ENCODE data around the gene C18orf63.
"Not testable (repeated sequence)": the region's sequence is repeated elsewhere in the genome, so short reads cannot be mapped to it uniquely, and the experiment has no call there.

C18orf63 gene

DNA sequence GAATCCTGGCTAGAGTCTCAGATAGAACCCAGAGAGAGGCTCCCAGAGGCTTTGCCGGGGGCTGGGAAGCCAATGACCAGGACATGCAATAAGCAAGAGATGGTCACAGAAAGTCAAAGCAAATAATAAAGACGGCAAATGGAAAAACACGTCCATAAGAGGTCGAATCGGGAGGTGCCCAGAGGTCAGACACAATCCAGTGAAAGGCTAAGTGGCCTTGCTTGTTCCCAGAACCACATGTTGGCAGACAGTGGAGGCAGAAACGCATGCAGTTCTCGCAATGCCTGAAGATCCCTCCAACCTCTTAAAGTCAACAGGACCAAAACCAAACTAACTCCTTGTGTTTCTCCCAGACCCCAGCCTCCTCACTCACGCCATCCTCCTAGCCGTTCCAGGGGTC lies 26.9 kb upstream of the C18orf63 start:
- H3K27me3 ChIP-seq (ENCODE audit: insufficient read depth, low read length): no peaks in the 10 kb centered on the region; the same call in 1 of the 2 replicates
- no peak overlapping the region for H3K27ac ChIP-seq (ENCODE audit: low read length)
- no peaks in the 10 kb centered on the region for H3K36me3 ChIP-seq (ENCODE audit: insufficient read depth, low read depth, low read length)
- no peak overlapping the region for H3K4me3 ChIP-seq (ENCODE audit: low read length)
- no peak overlapping the region; the same call in 1 of the 2 replicates for H3K9ac ChIP-seq (ENCODE audit: low read depth, low read length)
- H3K4me1 ChIP-seq (ENCODE audit: insufficient read depth, low read length): peaks cover 23% of the 10 kb centered on the region; the same call in 1 of the 2 replicates
- H3K9me3 ChIP-seq (ENCODE audit: insufficient read depth, low read depth, low read length): no peaks in the 10 kb centered on the region; the same call in 1 of the 2 replicates

DNA sequence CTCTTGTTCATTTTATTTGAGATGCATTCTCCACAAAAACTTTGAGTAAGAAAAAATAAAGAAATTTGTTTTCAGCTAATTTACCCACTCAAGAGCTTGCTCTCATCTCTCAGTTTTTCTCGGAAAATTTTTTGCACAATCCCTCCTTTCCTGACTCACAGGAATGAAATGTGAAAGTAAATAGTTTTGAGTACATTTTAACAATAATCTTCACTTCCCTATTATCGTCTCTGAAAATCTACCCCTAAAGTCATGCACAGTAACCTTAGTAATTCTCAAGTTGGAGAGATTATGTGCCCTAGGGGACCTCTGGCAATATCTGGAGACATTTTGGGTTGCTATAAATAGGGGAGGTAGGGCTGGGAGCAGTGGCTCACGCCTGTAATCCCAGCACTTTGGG lies 26.5 kb upstream of the C18orf63 start:
- Histone ChIP-seq H3K27me3 (ENCODE audit: insufficient read depth, low read length) (no peaks in the 10 kb centered on the region; the same call in 1 of the 2 replicates), H3K36me3 (ENCODE audit: insufficient read depth, low read depth, low read length) (no peaks in the 10 kb centered on the region), H3K9me3 (ENCODE audit: insufficient read depth, low read depth, low read length) (no peaks in the 10 kb centered on the region; the same call in 1 of the 2 replicates), H3K9ac (ENCODE audit: low read depth, low read length) (no peak overlapping the region; the same call in 1 of the 2 replicates), H3K4me1 (ENCODE audit: insufficient read depth, low read length) (peaks cover 20% of the 10 kb centered on the region; the same call in 1 of the 2 replicates), H3K4me3 (ENCODE audit: low read length) (no peak overlapping the region), H3K27ac (ENCODE audit: low read length) (no peak overlapping the region)

DNA sequence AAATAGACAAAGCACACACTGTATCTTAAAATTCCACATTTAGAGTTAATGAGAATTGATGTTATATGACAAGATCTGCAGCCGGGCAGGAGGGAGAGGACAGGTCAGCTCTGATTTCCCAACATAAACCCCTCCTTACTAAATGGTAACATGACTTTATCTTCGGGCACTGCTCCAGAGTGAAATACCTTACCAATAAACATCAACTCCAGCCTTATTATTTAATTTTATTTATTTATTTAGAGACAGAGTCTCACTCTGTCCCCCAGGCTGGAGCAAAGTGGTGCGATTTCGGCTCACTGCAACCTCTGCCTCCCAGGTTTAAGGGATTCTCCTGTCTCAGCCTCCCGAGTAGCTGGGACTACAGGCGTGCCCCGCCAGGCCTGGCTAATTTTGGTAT lies 25.6 kb upstream of the C18orf63 start:
- Histone ChIP-seq H3K4me3 (ENCODE audit: low read length) (no peak overlapping the region), H3K9me3 (ENCODE audit: insufficient read depth, low read depth, low read length) (no peaks in the 10 kb centered on the region; the same call in 1 of the 2 replicates), H3K27me3 (ENCODE audit: insufficient read depth, low read length) (no peaks in the 10 kb centered on the region; the same call in 1 of the 2 replicates), H3K36me3 (ENCODE audit: insufficient read depth, low read depth, low read length) (no peaks in the 10 kb centered on the region), H3K4me1 (ENCODE audit: insufficient read depth, low read length) (peaks cover 16% of the 10 kb centered on the region; the same call in 1 of the 2 replicates), H3K9ac (ENCODE audit: low read depth, low read length) (no peak overlapping the region; the same call in 1 of the 2 replicates), H3K27ac (ENCODE audit: low read length) (no peak overlapping the region)

DNA sequence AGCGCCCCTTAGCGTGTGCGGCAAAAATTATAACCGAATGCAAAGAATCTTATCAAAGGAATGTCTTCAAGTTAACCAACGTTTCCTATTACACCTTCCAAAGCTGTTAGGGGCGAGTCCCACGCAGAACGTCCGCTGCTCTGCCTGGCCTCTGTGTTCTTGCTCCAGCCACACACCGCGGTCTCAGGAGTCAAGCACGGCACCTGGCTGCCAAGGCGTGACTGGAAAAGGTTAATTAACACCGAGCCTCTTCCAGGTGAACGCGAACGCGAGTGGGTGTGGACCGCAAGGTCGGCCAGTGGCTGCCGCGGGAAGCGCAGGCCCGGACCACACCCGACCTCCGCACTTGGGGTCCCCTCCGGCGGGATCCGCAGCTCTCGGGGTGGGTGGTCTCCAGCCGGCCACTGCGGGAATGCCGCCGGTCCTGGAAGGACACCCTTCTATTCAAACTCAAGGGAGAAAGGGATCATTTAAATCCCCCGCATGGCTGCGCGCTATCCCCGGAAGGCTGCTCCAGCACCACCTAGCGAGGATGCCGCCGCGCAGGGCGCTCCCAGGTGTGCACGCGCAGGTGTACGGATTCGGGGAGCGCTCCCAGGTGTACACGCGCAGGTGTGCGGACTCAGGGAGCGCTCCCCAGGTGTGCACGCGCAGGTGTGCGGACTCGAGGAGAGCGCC lies 24.7 kb upstream of the C18orf63 start:
- Histone ChIP-seq H3K9me3 (ENCODE audit: insufficient read depth, low read depth, low read length) (no peaks in the 10 kb centered on the region; the same call in 1 of the 2 replicates), H3K36me3 (ENCODE audit: insufficient read depth, low read depth, low read length) (no peaks in the 10 kb centered on the region), H3K9ac (ENCODE audit: low read depth, low read length) (peak overlapping the region; percentile 67; the same call in 1 of the 2 replicates), H3K27me3 (ENCODE audit: insufficient read depth, low read length) (no peaks in the 10 kb centered on the region; the same call in 1 of the 2 replicates), H3K4me3 (ENCODE audit: low read length) (peak overlapping the region; percentile 88), H3K4me1 (ENCODE audit: insufficient read depth, low read length) (peaks cover 16% of the 10 kb centered on the region; the same call in 1 of the 2 replicates), H3K27ac (ENCODE audit: low read length) (no peak overlapping the region)

DNA sequence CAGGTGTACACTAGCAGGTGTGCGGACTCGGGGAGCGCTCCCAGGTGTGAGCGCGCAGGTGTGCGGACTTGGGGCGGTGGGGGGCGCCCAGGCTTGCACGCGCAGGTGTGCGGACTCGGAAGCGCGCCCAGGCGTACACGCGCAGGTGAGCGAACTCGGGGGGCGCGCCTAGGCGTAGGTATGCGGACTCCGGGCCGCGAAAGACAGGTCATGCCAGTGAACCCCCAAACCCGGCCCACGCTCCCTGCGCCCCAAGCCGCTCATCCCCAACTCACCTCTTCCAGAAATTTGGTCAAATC lies 24.2 kb upstream of the C18orf63 start:
- Histone ChIP-seq H3K27ac (ENCODE audit: low read length) (no peak overlapping the region), H3K9ac (ENCODE audit: low read depth, low read length) (peak overlapping the region; percentile 64; the same call in 1 of the 2 replicates), H3K27me3 (ENCODE audit: insufficient read depth, low read length) (no peaks in the 10 kb centered on the region; the same call in 1 of the 2 replicates), H3K4me3 (ENCODE audit: low read length) (peak overlapping the region; percentile 88), H3K36me3 (ENCODE audit: insufficient read depth, low read depth, low read length) (no peaks in the 10 kb centered on the region), H3K4me1 (ENCODE audit: insufficient read depth, low read length) (peaks cover 16% of the 10 kb centered on the region; the same call in 1 of the 2 replicates), H3K9me3 (ENCODE audit: insufficient read depth, low read depth, low read length) (no peaks in the 10 kb centered on the region; the same call in 1 of the 2 replicates)

DNA sequence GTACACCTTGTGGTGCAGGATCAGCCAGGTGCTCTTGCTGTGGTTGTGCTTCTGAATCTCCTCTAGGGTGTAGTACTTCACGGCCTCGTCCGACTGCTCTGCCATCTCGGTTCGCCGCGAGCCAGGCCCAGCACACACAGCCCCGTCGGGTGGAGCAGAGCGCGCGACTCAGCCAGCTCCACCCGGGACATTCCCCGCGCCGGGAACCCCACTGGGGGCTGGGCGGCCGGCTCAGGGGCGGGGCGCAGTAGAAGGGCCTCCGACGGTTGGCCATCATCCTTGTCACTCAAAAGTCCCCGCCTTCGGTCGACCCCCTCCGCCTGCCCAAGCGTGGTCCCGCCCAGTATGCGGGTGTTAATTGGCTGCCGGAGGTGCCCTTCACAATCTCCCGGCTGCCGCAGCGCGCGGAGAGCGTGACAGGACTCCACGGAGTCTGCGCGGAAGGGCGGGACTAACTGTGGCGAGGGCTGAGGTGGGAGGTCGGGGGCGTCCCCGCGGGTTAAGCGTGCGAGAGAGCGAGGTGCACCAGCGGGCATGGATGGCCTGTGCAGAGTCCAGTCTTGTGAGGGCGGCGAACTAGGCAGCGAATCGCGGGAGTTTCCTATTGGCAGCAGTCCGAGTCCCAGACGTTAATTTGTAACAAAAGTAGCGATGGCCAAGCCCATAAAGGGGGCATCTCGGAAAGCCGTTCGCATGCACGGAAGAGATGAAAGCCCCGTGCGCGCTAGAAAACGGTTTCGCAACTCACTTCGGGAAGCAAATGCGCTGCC lies 23.7 kb upstream of the C18orf63 start, which contains the start of gene CYB5A:
TSS of gene CYB5A (minus strand) at position 193 of the 770 bp plus-strand sequence. CDS start at position 105, 88 bp downstream.
- Histone ChIP-seq H3K9ac (ENCODE audit: low read depth, low read length) (peak within 1 kb of the TSS; percentile 72; the same call in 1 of the 2 replicates), H3K9me3 (ENCODE audit: insufficient read depth, low read depth, low read length) (no peaks in the 10 kb centered on the region; the same call in 1 of the 2 replicates), H3K36me3 (ENCODE audit: insufficient read depth, low read depth, low read length) (no peaks in the 10 kb centered on the region), H3K4me3 (ENCODE audit: low read length) (peak within 1 kb of the TSS; percentile 88), H3K27me3 (ENCODE audit: insufficient read depth, low read length) (no peaks in the 10 kb centered on the region; the same call in 1 of the 2 replicates), H3K4me1 (ENCODE audit: insufficient read depth, low read length) (peaks cover 16% of the 10 kb centered on the region; the same call in 1 of the 2 replicates), H3K27ac (ENCODE audit: low read length) (no peak within 1 kb of the TSS)

DNA sequence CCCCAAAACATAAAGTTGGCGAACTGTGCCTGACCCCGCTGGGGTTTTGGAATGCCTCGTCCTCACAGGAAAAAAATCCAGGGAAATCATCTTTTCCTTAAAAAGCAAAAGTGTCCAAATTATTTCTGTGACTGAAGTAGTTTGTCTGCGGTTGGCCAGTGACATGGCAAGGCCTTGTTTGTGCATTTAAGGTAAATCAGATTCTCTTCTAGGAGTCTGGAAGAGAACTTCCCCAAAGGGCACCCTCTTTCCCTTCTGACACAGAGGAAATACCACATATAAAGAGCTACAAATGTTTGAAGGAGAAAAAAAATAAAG lies 23.1 kb upstream of the C18orf63 start:
- H3K4me3 ChIP-seq (ENCODE audit: low read length): peak overlapping the region; percentile 88
- H3K36me3 ChIP-seq (ENCODE audit: insufficient read depth, low read depth, low read length): no peaks in the 10 kb centered on the region
- no peaks in the 10 kb centered on the region; the same call in 1 of the 2 replicates for H3K9me3 ChIP-seq (ENCODE audit: insufficient read depth, low read depth, low read length)
- H3K27ac ChIP-seq (ENCODE audit: low read length): no peak overlapping the region
- H3K4me1 ChIP-seq (ENCODE audit: insufficient read depth, low read length): peaks cover 14% of the 10 kb centered on the region; the same call in 1 of the 2 replicates
- no peaks in the 10 kb centered on the region; the same call in 1 of the 2 replicates for H3K27me3 ChIP-seq (ENCODE audit: insufficient read depth, low read length)
- peak overlapping the region; percentile 72; the same call in 1 of the 2 replicates for H3K9ac ChIP-seq (ENCODE audit: low read depth, low read length)

DNA sequence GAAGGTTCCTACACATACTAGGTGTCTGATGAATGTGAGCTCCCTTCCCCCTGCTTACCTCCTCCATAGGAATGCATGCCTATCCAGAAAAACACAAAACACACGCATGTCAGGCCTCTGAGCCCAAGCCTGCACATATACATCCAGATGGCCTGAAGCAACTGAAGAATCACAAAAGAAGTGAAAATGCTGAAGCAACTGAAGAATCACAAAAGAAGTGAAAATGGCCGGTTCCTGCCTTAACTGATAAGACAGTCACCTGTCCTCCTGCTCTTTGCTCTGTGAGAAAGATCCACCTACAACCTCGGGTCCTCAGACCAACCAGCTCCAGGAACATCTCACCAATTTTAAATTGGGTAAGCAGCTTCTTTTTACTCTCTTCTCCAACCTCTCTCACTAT lies 22.7 kb upstream of the C18orf63 start:
- H3K27me3 ChIP-seq (ENCODE audit: insufficient read depth, low read length); H3K9ac ChIP-seq (ENCODE audit: low read depth, low read length); H3K36me3 ChIP-seq (ENCODE audit: insufficient read depth, low read depth, low read length); H3K4me3 ChIP-seq (ENCODE audit: low read length); H3K27ac ChIP-seq (ENCODE audit: low read length); H3K9me3 ChIP-seq (ENCODE audit: insufficient read depth, low read depth, low read length): not testable (repeated sequence)
- peaks cover 12% of the 10 kb centered on the region; the same call in 1 of the 2 replicates for H3K4me1 ChIP-seq (ENCODE audit: insufficient read depth, low read length)

DNA sequence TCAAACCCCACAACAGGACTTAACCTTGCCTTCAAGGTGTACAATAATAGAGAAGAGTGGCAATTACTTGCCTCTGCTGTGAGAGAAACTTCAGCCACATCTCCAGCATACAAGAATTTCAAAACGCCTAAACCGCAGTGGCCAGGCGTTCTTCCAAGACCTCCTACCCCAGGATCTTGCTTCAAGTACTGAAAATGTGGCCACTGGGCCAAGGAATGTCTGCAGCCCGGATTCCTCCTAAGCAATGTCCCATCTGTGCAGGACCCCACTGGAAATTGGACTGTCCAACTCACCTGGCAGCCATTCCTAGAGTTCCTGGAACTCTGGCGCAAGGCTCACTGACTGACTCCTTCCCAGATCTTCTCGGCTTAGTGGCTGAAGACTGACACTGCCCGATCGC lies 21.1 kb upstream of the C18orf63 start:
- no peak overlapping the region for H3K27ac ChIP-seq (ENCODE audit: low read length)
- no peak overlapping the region for H3K9ac ChIP-seq (ENCODE audit: low read depth, low read length)
- H3K4me3 ChIP-seq (ENCODE audit: low read length): no peak overlapping the region
- no peaks in the 10 kb centered on the region for H3K4me1 ChIP-seq (ENCODE audit: insufficient read depth, low read length)
- H3K9me3 ChIP-seq (ENCODE audit: insufficient read depth, low read depth, low read length): peaks cover 13% of the 10 kb centered on the region; the same call in 1 of the 2 replicates
- H3K36me3 ChIP-seq (ENCODE audit: insufficient read depth, low read depth, low read length): no peaks in the 10 kb centered on the region
- no peaks in the 10 kb centered on the region; the same call in 1 of the 2 replicates for H3K27me3 ChIP-seq (ENCODE audit: insufficient read depth, low read length)

DNA sequence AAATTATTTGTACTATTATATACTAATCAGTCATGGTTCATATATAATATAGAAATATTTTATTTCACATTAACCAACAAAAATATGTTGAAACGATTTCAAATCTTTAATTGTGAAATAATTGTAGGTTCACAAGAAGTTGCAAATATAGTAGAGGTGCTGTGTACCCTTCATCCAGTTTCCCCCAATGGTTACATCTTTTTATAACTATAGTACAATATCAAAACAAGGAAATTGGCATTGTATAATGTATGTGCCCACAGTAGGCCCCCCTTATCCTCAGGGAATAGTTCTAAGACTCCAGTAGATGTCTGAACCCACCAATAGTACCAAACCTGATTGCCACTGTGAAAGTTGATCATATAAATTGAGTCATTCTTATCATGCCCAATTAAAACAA lies 16.5 kb upstream of the C18orf63 start:
- Histone ChIP-seq H3K9me3 (ENCODE audit: insufficient read depth, low read depth, low read length) (peaks cover 13% of the 10 kb centered on the region; the same call in 1 of the 2 replicates), H3K27ac (ENCODE audit: low read length) (no peak overlapping the region), H3K4me1 (ENCODE audit: insufficient read depth, low read length) (no peaks in the 10 kb centered on the region)

DNA sequence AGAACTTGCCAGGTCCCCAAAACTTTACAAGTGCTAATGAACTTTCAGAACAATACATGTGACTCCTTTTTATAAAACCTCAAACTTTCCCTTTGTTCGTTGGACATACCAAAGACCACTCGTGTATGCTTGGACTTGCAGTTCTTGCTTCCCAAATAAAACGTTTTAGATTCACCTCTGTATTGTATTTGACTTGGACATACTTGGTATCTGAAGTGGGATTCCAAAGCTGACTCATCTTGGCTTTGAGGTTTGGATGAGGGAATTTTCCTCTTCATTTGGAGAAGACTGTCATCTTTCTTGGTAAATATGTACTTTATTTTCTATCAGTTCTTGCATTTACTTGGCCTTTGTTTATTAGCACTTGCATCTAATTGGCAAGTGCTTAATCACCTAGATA lies 15.9 kb upstream of the C18orf63 start:
- H3K27me3 ChIP-seq (ENCODE audit: insufficient read depth, low read length): no peaks in the 10 kb centered on the region
- H3K27ac ChIP-seq (ENCODE audit: low read length): no peak overlapping the region
- H3K9ac ChIP-seq (ENCODE audit: low read depth, low read length): no peak overlapping the region
- H3K4me1 ChIP-seq (ENCODE audit: insufficient read depth, low read length): no peaks in the 10 kb centered on the region
- H3K36me3 ChIP-seq (ENCODE audit: insufficient read depth, low read depth, low read length): no peaks in the 10 kb centered on the region
- H3K9me3 ChIP-seq (ENCODE audit: insufficient read depth, low read depth, low read length): peaks cover 13% of the 10 kb centered on the region; the same call in 1 of the 2 replicates
- no peak overlapping the region for H3K4me3 ChIP-seq (ENCODE audit: low read length)

More for the DNA sequence above, 16.5 kb upstream of the C18orf63 start:
- no peaks in the 10 kb centered on the region for H3K36me3 ChIP-seq (ENCODE audit: insufficient read depth, low read depth, low read length)
- H3K9ac ChIP-seq (ENCODE audit: low read depth, low read length): no peak overlapping the region
- H3K4me3 ChIP-seq (ENCODE audit: low read length): no peak overlapping the region
- H3K27me3 ChIP-seq (ENCODE audit: insufficient read depth, low read length): no peaks in the 10 kb centered on the region

Data from iPS-20b (cell line).